Measurements from ENCODE around the gene SERPINB12. TPM values are rescaled to one million over a fixed set of nuclear protein-coding genes. Genes with fewer than 3 reads are reported as not detected.

SERPINB12 gene
- total RNA-seq, 2 donors from 2014 or later: not detected

DNA sequence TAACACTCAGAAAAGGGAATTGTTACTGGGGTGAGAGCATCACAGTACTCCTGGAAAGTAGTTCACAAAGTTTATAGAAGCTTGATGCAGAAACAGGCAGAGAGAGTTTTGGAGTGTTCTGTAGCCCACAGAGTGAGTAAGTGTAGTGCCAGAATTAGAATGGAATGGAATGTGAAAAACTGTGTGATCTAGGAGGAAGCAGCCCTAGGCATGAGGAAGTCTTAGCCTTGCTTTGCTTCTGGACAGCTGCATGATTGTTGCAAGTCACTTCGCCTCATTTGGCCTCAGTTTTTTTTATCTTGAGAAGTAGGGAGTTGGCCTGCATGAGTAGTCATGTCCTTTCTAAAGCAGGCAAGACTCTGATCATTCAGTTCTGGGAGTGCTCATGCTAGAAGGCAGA, 10.9 kb downstream of the SERPINB12 start:
- no peaks in the 10 kb centered on the region for H3K4me1 ChIP-seq
- ATAC-seq (peak; percentile 52), DNase-seq (peak in 2 of 4 donors; percentile 12 to 32)
- TF ChIP-seq, protein P1, sequence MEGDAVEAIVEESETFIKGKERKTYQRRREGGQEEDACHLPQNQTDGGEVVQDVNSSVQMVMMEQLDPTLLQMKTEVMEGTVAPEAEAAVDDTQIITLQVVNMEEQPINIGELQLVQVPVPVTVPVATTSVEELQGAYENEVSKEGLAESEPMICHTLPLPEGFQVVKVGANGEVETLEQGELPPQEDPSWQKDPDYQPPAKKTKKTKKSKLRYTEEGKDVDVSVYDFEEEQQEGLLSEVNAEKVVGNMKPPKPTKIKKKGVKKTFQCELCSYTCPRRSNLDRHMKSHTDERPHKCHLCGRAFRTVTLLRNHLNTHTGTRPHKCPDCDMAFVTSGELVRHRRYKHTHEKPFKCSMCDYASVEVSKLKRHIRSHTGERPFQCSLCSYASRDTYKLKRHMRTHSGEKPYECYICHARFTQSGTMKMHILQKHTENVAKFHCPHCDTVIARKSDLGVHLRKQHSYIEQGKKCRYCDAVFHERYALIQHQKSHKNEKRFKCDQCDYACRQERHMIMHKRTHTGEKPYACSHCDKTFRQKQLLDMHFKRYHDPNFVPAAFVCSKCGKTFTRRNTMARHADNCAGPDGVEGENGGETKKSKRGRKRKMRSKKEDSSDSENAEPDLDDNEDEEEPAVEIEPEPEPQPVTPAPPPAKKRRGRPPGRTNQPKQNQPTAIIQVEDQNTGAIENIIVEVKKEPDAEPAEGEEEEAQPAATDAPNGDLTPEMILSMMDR (IDR thresholded peaks at IDR 0.05): no peak
- no peak for TF ChIP-seq POLR2A (IDR thresholded peaks at IDR 0.05)
- H3K27me3 ChIP-seq: no peaks in the 10 kb centered on the region
- no peak overlapping the region for H3K27ac ChIP-seq
- no peak overlapping the region for H3K4me3 ChIP-seq
- 46 to 68% methylated on average over 1 of the region's 1 CpG for WGBS, 2 donors
- no peaks in the 10 kb centered on the region for H3K36me3 ChIP-seq (replicated peaks in 1 of 2; ENCODE audit: insufficient read depth in 1 of 2, low read depth in 2 of 2)
- no peaks in the 10 kb centered on the region for H3K9me3 ChIP-seq
- intact Hi-C loops (cut with DNase I): no loop called here

DNA sequence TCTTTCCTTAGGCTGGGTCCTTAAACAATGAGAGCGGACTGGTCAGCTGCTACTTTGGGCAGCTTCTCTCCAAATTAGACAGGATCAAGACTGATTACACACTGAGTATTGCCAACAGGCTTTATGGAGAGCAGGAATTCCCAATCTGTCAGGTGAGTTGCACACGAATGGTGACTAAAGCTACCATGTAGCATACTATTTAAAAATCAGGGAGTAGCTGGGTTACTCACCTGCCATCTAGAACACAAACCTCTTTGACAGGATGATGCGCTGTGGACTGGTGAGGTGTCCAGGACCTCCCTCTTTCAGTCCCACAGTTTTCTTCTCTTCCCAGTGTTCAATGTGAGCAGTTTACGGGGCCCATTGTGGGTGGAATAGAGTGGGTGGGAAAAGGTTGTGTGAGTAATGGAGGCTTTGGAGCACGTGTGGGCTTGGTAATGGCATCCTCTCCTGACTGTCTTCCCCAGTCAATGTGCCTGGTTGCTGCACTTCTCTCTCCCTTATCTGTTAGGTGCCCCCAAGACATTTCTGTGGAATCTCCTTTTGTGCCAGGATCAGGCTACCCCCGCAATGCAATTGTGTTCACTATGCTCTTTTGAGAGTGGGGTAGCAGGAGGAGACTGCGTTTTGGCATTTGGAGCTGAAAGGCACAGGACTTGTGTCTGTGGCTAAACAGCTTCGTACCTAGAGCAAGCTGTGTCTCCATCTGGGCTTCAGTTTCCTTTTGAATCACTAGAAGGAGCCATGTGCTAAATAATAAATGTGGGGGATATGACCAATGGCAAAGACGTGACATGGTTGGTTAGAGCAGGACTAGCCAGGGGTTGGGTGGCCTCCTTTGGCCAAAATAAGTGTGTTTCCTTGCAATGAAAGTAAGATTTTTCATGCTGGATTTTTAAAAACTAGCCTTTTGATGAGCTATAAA, 17.7 kb downstream of the SERPINB12 start:
- H3K36me3 ChIP-seq (replicated peaks in 1 of 2; ENCODE audit: insufficient read depth in 1 of 2, low read depth in 2 of 2): no peaks in the 10 kb centered on the region
- no peak overlapping the region for H3K4me3 ChIP-seq
- H3K9me3 ChIP-seq: no peaks in the 10 kb centered on the region
- no peak for TF ChIP-seq POLR2A (IDR thresholded peaks at IDR 0.05)
- DNase-seq: no peak
- WGBS, 2 donors: 76 to 83% methylated on average over 9 of the region's 9 CpGs
- intact Hi-C loops (cut with DNase I): no loop called here
- no peaks in the 10 kb centered on the region for H3K4me1 ChIP-seq
- no peak overlapping the region for H3K27ac ChIP-seq
- no peaks in the 10 kb centered on the region for H3K27me3 ChIP-seq
- ATAC-seq: no peak

DNA sequence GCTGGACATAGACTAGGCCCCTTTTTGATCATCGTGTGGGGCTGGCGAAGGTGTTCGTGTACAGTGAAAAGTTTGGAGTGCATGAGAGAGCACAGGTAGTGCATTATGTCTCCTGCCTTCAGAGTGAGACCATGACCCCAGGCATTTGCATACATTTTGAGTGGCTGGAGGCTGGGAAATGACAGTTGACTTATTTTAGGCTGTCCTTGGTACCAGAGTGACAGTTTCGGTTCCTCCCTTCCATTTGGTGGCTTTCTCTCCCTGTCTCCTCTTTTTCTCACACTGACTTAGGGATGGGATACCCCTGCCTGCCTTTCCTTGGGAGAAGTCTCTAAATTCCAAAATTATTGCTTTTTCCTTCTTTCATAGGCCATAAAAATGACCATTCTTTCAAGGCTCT, 20.1 kb downstream of the SERPINB12 start:
- Histone ChIP-seq H3K27me3 (no peaks in the 10 kb centered on the region), H3K36me3 (replicated peaks in 1 of 2; ENCODE audit: insufficient read depth in 1 of 2, low read depth in 2 of 2) (no peaks in the 10 kb centered on the region), H3K9me3 (no peaks in the 10 kb centered on the region), H3K4me3 (no peak overlapping the region), H3K27ac (no peak overlapping the region), H3K4me1 (no peaks in the 10 kb centered on the region)
- 91 to 92% methylated on average over 4 of the region's 4 CpGs for WGBS, 2 donors
- TF ChIP-seq POLR2A (IDR thresholded peaks at IDR 0.05): no peak
- TF ChIP-seq, protein P1 (IDR thresholded peaks at IDR 0.05): no peak
- ATAC-seq (no peak), DNase-seq (no peak)
- intact Hi-C loops (cut with DNase I): no loop called here

DNA sequence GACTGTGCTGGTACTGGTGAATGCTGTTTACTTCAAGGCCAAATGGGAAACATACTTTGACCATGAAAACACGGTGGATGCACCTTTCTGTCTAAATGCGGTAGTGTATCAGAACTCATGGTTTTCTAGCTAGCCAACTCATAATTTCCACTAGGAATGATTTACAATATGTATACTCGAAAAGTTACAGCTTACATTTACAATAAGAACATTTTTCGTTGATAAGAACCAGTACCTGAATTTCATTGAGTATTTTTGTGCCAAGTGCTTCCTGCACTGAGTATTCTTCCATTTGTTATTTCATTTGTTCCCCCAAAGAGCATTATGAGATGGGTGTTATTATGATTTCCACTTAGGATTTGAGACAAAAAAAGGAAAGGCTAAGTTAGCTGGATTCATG, 21.9 kb downstream of the SERPINB12 start:
- Histone ChIP-seq H3K9me3 (no peaks in the 10 kb centered on the region), H3K36me3 (replicated peaks in 1 of 2; ENCODE audit: insufficient read depth in 1 of 2, low read depth in 2 of 2) (no peaks in the 10 kb centered on the region), H3K4me1 (no peaks in the 10 kb centered on the region), H3K27ac (no peak overlapping the region), H3K27me3 (no peaks in the 10 kb centered on the region), H3K4me3 (no peak overlapping the region)
- WGBS, 2 donors: 81 to 84% methylated on average over 4 of the region's 4 CpGs
- ATAC-seq: no peak
- intact Hi-C loops (cut with DNase I): no loop called here
- TF ChIP-seq, protein P1 (IDR thresholded peaks at IDR 0.05): no peak
- TF ChIP-seq POLR2A (IDR thresholded peaks at IDR 0.05): no peak
- no peak for DNase-seq

DNA sequence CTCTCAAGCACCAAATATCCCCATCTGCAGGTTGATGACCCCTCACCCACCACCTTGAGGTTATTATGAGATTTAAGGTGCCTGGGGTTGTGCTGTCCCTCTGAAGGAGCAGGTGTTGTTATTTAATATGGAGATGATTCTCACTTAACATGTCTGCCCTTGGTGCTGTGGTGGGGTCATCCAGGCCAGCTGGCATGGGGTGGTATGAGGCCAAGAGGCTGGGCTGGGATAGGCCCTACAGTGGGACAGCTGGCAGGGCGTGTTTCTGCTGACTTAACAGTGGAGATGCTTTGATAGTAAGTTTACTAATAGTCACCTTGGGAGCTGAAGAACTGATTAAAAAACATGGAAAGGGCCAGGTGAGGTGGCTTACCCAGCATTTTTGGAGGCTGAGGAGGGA, 22.4 kb downstream of the SERPINB12 start:
- intact Hi-C loops (cut with DNase I): no loop called here
- Histone ChIP-seq H3K4me3 (no peak overlapping the region), H3K36me3 (replicated peaks in 1 of 2; ENCODE audit: insufficient read depth in 1 of 2, low read depth in 2 of 2) (no peaks in the 10 kb centered on the region), H3K9me3 (no peaks in the 10 kb centered on the region), H3K27me3 (no peaks in the 10 kb centered on the region), H3K27ac (no peak overlapping the region), H3K4me1 (no peaks in the 10 kb centered on the region)
- no peak for DNase-seq
- ATAC-seq: no peak
- TF ChIP-seq POLR2A (IDR thresholded peaks at IDR 0.05): no peak
- TF ChIP-seq, protein P1 (IDR thresholded peaks at IDR 0.05): no peak
- WGBS, 2 donors: 68 to 69% methylated on average over 1 of the region's 1 CpG

Data from body of pancreas (tissue), 4 donors.